Endothelial cell of umbilical vein (primary cell): ENCODE measurements around the gene SLC44A2.

Source experiments
- CTCF ChIP-seq, 2 donors: IDR thresholded peaks; 1 replicate in 1 of 2; 2 replicates in 1 of 2; pipeline ENCODE4 v1.5.1; 2011; ENCODE audit warnings: low read length in 2 of 2, mild to moderate bottlenecking in 2 of 2, moderate library complexity in 2 of 2, control low read depth in 1 of 2, inconsistent platforms in 1 of 2, low read depth in 1 of 2; ENCODE audit not compliant: insufficient read depth in 1 of 2; ENCODE audit errors: extremely low read depth in 1 of 2
- EZH2 ChIP-seq: IDR thresholded peaks from 2 replicates; pipeline ENCODE4 v1.6.1; 2012; ENCODE audit warnings: borderline replicate concordance, low read depth, mild to moderate bottlenecking, moderate library complexity, low read length, inconsistent platforms; ENCODE audit not compliant: severe bottlenecking
- JUN ChIP-seq: IDR thresholded peaks from 2 replicates; pipeline ENCODE4 v1.6.1; 2011; ENCODE audit warnings: borderline replicate concordance, low read depth; ENCODE audit not compliant: insufficient read length, insufficient read depth
- MAX ChIP-seq: IDR thresholded peaks from 2 replicates; pipeline ENCODE4 v1.6.1; 2011; ENCODE audit not compliant: insufficient read depth, insufficient read length
- POLR2A ChIP-seq: IDR thresholded peaks from 2 replicates; pipeline ENCODE4 v1.6.1; 2012; ENCODE audit warnings: low read depth, mild to moderate bottlenecking, control low read depth, low read length
- POLR2AphosphoS5 ChIP-seq: IDR thresholded peaks from 2 replicates; pipeline ENCODE4 v1.6.1; 2012; ENCODE audit warnings: low read depth, mild to moderate bottlenecking, control low read depth, low read length, moderate library complexity; ENCODE audit not compliant: insufficient read depth

- TF ChIP-seq POLR2AphosphoS5 (no peak), EZH2 (no peak), CTCF (IDR thresholded peaks at IDR 0.05; ENCODE audit: extremely low read depth in 1 of 2, insufficient read depth in 1 of 2, low read depth in 1 of 2, low read length in 2 of 2) (no peak), POLR2A (no peak), MAX (no peak), JUN (no peak)
Observed at GRCh38 chr19:10634963-10635362, 9.6 kb downstream of the SLC44A2 start.
